ENCODE measurements around the gene BBS1.
"Not testable (repeated sequence)": the region's sequence is repeated elsewhere in the genome, so short reads cannot be mapped to it uniquely, and the experiment has no call there.

The BBS1 gene

DNA sequence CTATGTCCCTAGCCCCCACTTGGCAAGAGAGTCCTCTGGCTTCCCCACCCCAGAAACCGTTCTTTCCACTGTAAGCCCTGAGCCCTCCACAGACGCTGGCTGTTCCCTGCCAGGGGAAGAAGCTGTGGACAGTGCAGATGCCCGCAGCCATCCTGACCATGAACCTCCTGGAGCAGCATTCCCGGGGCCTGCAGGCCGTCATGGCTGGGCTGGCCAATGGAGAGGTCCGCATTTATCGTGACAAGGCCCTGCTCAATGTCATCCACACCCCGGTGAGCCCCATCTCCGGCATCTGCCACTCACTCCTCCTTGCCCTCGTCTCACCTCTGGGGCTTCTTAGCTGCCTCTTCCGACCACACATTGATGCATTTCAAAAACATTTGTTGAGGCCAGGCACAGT is 13.2 kb downstream of the BBS1 start:
- no peak for DNase-seq (ENCODE audit: low read depth in 2 of 2, low spot score in 1 of 2)

GRCh38 chr11:66524304-66525040 is 14.0 kb downstream of the BBS1 start:
- DNase-seq (ENCODE audit: low read depth in 2 of 2, low spot score in 1 of 2): no peak

GRCh38 chr11:66529069-66529468 is 18.6 kb downstream of the BBS1 start:
- DNase-seq (ENCODE audit: low read depth in 2 of 2, low spot score in 1 of 2): no peak

DNA sequence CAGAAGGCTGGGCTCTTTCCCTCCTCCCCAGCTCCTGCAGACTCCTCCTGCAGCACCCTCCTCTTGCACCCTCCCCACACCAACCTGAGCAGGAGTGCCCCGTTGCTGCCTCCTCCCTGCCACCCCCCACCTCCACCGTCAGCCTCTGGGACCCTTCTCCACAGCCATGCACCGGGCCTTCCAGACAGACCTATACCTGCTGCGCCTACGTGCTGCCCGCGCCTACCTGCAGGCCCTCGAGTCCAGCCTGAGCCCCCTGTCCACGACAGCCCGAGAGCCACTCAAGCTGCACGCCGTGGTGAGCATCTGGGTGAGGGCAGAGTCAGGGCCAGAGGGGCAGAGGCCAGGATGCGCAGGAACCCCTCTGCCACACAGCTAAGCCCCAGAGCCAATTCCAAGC is 19.2 kb downstream of the BBS1 start:
- DNase-seq (ENCODE audit: low read depth in 2 of 2, low spot score in 1 of 2): no peak

DNA sequence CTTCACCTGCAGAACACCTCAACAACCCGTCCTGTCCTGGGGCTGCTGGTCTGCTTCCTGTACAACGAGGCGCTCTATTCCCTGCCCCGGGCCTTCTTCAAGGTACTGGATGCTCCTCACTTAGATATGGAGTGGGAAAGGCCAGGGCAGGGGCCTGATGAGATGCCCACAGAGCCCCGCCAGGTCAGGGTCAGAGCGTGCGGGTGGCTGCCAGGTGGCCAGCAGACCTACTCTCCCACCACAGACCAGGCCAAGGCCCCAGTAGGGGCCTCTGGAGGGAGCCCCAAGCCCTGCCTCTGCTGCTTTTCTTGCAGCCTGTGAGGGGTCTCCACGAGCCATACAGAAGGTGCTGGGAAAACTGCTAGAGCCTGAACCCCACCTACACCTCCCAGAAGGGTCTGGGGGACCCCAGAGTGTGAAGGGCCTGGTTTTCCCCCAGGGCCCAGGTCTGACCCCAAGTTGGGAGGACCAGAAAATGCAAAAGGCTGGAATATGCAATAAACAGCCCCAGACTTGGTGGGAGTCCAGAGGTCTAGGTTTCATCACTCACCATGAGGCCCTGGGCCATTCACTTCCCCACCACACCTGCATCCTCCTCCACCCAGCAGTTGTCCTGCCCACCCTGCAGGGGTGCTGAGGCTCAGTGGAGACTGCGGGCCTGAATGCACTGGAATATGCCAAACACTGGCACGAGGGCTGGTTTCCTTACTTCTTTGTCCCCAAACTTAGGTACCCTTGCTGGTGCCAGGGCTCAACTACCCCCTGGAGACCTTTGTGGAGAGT is 20.7 kb downstream of the BBS1 start:
- DNase-seq (ENCODE audit: low read depth in 2 of 2, low spot score in 1 of 2): no peak

DNA sequence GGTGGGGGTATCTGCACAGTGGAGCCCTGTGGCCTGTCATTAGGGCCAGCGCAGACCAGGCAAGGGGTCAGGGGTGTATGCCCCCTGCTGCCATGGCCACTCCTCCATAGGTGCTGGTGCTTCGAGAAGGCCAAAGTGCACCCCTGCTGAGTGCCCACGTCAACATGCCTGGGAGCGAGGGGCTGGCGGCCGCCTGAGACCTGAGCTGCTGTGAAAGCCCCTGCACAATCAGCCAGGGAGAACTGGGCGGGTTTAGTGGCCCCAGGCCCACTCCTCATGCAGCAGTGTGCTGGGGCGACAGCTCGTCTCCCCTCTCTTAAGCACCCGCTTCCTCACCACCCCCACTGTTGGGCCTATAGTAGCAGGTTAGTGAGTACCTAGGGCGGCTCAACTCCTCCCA is 21.4 kb downstream of the BBS1 start:
- no peak for DNase-seq (ENCODE audit: low read depth in 2 of 2, low spot score in 1 of 2)

- DNase-seq (ENCODE audit: low read depth in 2 of 2, low spot score in 1 of 2): no peak
Observed at GRCh38 chr11:66532784-66533183, 22.3 kb downstream of the BBS1 start.

DNA sequence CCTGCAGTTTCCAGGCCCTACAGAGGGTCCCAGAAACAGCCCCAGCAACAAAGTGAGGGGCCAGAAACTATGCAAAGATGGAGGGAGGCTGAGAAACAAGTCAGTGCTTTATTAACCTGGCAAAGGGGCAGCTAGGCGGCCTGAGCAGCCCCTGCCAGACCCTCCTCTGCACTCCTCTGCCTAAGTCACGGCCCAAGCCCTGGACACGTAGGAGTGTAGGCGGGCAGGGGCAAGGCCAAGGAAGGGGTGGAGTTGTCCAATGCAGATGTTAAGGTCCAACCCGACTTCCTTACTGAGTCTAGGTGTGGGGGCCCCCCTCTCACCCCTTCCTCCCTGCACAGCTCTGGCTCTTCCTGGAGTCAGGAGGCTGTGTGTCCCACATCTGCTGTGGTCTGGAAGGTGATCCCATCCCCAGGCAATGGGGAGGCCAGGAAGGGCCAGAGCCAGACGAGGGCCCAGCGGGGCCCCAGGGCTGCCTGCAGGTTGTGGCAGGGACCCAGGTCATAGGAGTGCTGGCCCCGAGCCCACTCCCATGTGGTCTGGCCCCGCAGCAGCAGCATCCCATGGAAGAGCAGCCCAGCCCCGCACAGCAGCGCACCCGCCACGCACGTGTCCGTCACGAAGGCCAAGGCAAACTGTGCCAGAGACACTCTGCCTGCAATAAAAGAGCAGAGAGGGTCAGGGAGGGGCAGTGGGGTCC is 28.9 kb downstream of the BBS1 start:
- DNase-seq (ENCODE audit: low read depth in 2 of 2, low spot score in 1 of 2): no peak

DNA sequence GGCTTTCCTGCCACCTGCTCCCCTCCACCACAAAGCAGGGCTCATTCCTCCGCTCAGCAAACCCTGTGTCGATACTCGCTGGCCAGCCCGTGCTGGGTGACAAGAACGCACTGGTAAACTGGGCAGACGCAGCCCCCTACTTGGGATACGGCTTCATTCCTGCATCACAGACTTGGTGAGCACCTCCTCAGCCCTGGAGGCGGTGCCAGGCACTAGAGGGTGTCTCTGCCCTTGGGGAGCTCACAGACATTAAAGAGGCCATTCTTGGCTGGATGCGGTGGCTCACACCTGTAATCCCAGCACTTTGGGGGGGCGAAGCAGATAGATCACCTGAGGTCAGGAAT is 29.4 kb downstream of the BBS1 start:
- DNase-seq (ENCODE audit: low read depth in 2 of 2, low spot score in 1 of 2): no peak

DNA sequence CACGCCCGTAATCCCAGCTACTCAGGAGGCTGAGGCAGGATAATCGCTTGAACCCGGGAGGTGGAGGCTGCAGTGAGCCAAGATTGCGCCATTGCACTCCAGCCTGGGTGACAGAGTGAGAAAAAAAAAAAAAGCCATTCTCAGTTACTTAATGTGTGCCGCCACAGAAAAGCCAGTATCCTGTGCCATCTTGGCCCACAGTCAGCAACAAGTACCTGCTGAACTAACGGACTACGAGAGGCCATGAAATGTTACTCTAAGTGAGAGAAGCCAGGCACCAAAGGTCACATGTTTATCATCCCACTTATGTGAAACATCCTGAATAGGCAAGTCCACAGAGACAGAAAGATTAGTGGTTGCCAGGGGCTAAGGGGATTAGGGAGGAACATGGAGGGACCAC is 30.2 kb downstream of the BBS1 start:
- DNase-seq (ENCODE audit: low read depth in 2 of 2, low spot score in 1 of 2): not testable (repeated sequence)

GRCh38 chr11:66541892-66542291 is 31.5 kb downstream of the BBS1 start:
- no peak for DNase-seq (ENCODE audit: low read depth in 2 of 2, low spot score in 1 of 2)

GRCh38 chr11:66542362-66542761 is 31.9 kb downstream of the BBS1 start:
- DNase-seq (ENCODE audit: low read depth in 2 of 2, low spot score in 1 of 2): no peak

- DNase-seq (ENCODE audit: low read depth in 2 of 2, low spot score in 1 of 2): peak in 1 of 2 donors; percentile 35
Observed at GRCh38 chr11:66543263-66544107, 33.0 kb downstream of the BBS1 start.

DNA sequence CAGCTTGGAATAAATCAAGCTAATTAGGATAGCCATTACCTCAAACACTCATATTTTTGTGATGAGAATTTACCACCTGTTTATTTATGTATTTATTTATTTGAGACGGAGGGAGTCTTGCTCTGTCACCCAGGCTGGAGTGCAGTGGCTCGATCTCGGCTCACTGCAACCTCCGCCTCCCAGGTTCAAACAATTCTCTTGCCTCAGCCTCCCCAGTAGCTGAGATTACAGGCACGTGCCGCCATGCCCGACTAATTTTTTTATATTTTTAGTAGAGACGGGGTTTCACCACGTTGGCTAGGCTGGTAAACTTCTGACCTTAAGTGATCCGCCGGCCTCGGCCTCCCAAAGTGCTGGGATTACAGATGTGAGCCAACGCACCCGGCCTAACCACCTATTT is 34.5 kb downstream of the BBS1 start:
- DNase-seq (ENCODE audit: low read depth in 2 of 2, low spot score in 1 of 2): not testable (repeated sequence)

GRCh38 chr11:66545701-66546367 is 35.4 kb downstream of the BBS1 start, which contains the start of gene ZDHHC24:
Gene ZDHHC24 (minus strand): TSS chr11:66546048. CDS start chr11:66546003, 45 bp downstream.
- DNase-seq (ENCODE audit: low read depth in 2 of 2, low spot score in 1 of 2): peak; percentile 54 to 70

DNA sequence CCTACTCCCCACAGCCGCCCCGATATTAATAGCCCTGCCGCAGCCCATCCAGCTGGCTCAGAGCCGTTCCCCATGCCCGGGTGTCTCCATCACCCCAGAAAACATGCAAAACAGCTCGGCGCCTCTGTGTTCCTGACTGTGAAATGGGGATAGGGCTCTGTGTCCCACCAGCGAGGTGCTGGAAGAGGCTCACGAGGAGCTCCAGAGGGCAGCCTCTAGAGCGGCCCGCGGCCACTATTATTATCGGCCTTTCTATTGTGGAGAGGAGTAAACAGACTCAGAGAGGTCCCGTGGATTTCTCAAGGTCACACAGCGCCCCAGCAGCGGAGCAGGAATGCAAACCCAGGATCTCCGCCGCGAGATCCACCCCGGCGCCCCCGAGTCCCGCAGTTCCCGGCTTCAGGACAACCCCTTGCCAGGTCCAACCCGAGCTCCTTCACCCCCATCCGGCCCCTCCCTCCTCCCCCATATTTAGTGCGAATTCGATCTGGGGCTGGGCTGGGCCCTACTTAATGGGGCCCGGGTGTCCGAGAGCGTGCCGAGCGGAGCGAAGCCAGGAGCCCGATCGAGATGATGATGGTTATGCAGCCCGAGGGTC is 36.0 kb downstream of the BBS1 start, which contains the start of gene ACTN3:
TSS of gene ACTN3 (plus strand) at position 536 of the 598 bp plus-strand sequence. CDS start at position 571, 35 bp downstream.
- no peak for DNase-seq (ENCODE audit: low read depth in 2 of 2, low spot score in 1 of 2)

GRCh38 chr11:66546966-66547661 is 36.7 kb downstream of the BBS1 start:
- no peak for DNase-seq (ENCODE audit: low read depth in 2 of 2, low spot score in 1 of 2)

GRCh38 chr11:66547662-66548009 is 37.2 kb downstream of the BBS1 start:
- no peak for DNase-seq (ENCODE audit: low read depth in 2 of 2, low spot score in 1 of 2)

DNA sequence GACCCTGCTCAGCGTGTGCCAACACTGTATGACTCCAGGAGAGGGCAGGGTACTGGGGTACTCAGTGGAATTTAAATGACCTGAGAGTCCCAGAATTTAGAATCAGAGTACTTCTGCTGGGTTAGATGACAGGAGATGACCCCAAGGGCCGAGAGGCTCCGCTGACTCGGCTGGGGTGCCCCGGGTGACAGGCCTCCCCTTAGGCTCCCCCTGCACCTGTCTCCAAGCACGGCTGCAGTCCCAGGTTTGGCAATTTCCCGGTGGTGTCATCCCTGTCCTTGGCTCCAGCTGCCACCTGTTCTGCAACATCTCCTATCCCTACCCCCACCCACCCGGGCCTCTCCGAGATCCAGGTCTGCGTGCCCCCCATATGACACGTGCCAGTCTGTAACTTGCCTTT is 37.6 kb downstream of the BBS1 start:
- no peak for DNase-seq (ENCODE audit: low read depth in 2 of 2, low spot score in 1 of 2)
